ENCODE results near the gene CACNA2D3.

- TF ChIP-seq POLR2A (IDR thresholded peaks at IDR 0.05), result no peak
- TF ChIP-seq CTCF (IDR thresholded peaks at IDR 0.05), result no peak
These were observed 891.7 kb downstream of the CACNA2D3 start for GRCh38 chr3:55014081-55014480.

Data from uterus (tissue), 2 donors.